ENCODE measurements around the gene ELL. TPM values are rescaled to one million over a fixed set of nuclear protein-coding genes. Genes with fewer than 3 reads are reported as not detected.

ELL gene
- total and polyA plus RNA-seq, 9 of the 15 experiments (the other 6 are each of a cell fraction or from before 2014, with no cell fraction given): 0.24 to 22.5 (median 4.1) TPM

DNA sequence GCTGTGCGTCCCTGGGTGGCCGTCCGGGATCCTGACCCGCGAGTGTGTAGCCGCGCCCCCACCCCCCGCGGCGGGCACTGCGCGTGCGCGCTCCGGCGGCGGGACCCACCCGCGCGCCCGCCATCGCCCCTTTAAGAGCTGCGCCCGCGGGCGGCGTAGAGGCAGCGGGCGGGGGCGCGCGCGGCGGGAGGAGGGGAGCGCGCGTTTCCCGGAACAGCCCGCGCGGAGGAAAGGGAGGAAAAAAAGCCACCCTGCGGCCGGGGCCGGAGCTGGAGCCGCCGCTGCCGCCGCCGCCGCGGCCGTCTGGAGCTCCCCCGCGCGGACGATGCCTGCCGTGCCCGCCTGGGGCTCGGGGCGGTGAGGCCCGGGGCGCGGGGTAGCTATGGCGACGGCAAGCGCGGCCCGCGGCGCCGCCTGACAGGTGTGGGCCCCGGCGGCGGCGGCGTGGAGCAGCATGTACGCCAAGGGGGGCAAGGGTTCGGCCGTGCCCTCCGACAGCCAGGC lies 102.6 kb downstream of the ELL start, which contains the start of gene SSBP4 (continued):
- TF ChIP-seq ELF1 (tag; IDR thresholded peaks at IDR 0.05): peak; percentile 89
- TF ChIP-seq ZNF586 (CRISPR knock-in tag; conservative IDR thresholded peaks at IDR 0.05): no peak
- no peak for TF ChIP-seq ZNF57 (CRISPR knock-in tag; IDR thresholded peaks at IDR 0.05)
- TF ChIP-seq SIX5 (IDR thresholded peaks at IDR 0.05; ENCODE audit: borderline replicate concordance in 1 of 2, insufficient read depth in 1 of 2, low read depth in 1 of 2, low read length in 2 of 2): no peak
- TF ChIP-seq HCFC1 (IDR thresholded peaks at IDR 0.05; ENCODE audit: low read depth, low read length): peak; percentile 56; the same call in 1 of the 2 replicates
- TF ChIP-seq, protein P1, sequence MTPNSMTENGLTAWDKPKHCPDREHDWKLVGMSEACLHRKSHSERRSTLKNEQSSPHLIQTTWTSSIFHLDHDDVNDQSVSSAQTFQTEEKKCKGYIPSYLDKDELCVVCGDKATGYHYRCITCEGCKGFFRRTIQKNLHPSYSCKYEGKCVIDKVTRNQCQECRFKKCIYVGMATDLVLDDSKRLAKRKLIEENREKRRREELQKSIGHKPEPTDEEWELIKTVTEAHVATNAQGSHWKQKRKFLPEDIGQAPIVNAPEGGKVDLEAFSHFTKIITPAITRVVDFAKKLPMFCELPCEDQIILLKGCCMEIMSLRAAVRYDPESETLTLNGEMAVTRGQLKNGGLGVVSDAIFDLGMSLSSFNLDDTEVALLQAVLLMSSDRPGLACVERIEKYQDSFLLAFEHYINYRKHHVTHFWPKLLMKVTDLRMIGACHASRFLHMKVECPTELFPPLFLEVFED (CRISPR knock-in tag; conservative IDR thresholded peaks at IDR 0.05): no peak
- no peak for TF ChIP-seq JUNB (CRISPR knock-in tag; conservative IDR thresholded peaks at IDR 0.05)
- TF ChIP-seq, protein P2, sequence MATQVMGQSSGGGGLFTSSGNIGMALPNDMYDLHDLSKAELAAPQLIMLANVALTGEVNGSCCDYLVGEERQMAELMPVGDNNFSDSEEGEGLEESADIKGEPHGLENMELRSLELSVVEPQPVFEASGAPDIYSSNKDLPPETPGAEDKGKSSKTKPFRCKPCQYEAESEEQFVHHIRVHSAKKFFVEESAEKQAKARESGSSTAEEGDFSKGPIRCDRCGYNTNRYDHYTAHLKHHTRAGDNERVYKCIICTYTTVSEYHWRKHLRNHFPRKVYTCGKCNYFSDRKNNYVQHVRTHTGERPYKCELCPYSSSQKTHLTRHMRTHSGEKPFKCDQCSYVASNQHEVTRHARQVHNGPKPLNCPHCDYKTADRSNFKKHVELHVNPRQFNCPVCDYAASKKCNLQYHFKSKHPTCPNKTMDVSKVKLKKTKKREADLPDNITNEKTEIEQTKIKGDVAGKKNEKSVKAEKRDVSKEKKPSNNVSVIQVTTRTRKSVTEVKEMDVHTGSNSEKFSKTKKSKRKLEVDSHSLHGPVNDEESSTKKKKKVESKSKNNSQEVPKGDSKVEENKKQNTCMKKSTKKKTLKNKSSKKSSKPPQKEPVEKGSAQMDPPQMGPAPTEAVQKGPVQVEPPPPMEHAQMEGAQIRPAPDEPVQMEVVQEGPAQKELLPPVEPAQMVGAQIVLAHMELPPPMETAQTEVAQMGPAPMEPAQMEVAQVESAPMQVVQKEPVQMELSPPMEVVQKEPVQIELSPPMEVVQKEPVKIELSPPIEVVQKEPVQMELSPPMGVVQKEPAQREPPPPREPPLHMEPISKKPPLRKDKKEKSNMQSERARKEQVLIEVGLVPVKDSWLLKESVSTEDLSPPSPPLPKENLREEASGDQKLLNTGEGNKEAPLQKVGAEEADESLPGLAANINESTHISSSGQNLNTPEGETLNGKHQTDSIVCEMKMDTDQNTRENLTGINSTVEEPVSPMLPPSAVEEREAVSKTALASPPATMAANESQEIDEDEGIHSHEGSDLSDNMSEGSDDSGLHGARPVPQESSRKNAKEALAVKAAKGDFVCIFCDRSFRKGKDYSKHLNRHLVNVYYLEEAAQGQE (IDR thresholded peaks at IDR 0.05; ENCODE audit: borderline replicate concordance): peak; percentile 49
- TF ChIP-seq, protein P2 (CRISPR knock-in tag; IDR thresholded peaks at IDR 0.05; ENCODE audit: low read depth): no peak
- TF ChIP-seq RFX1 (IDR thresholded peaks at IDR 0.05): no peak
- peak; percentile 98 for TF ChIP-seq CXXC5 (CRISPR knock-in tag; IDR thresholded peaks at IDR 0.05)
- TF ChIP-seq, protein P3, sequence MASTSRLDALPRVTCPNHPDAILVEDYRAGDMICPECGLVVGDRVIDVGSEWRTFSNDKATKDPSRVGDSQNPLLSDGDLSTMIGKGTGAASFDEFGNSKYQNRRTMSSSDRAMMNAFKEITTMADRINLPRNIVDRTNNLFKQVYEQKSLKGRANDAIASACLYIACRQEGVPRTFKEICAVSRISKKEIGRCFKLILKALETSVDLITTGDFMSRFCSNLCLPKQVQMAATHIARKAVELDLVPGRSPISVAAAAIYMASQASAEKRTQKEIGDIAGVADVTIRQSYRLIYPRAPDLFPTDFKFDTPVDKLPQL (IDR thresholded peaks at IDR 0.05; ENCODE audit: extremely low read depth, insufficient read length): no peak
- TF ChIP-seq ZNF431 (CRISPR knock-in tag; IDR thresholded peaks at IDR 0.05): peak; percentile 84
- TF ChIP-seq KDM4B (IDR thresholded peaks at IDR 0.05; ENCODE audit: borderline replicate concordance in 2 of 2, low read depth in 1 of 2): no peak
- no peak for TF ChIP-seq GABPB2 (CRISPR knock-in tag; conservative IDR thresholded peaks at IDR 0.05)
- TF ChIP-seq, protein P4, sequence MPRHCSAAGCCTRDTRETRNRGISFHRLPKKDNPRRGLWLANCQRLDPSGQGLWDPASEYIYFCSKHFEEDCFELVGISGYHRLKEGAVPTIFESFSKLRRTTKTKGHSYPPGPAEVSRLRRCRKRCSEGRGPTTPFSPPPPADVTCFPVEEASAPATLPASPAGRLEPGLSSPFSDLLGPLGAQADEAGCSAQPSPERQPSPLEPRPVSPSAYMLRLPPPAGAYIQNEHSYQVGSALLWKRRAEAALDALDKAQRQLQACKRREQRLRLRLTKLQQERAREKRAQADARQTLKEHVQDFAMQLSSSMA (CRISPR knock-in tag; IDR thresholded peaks at IDR 0.05): no peak
- TF ChIP-seq RFX5 (IDR thresholded peaks at IDR 0.05; ENCODE audit: low read depth, low read length): no peak
- TF ChIP-seq CBX8 (IDR thresholded peaks at IDR 0.05; ENCODE audit: borderline replicate concordance, extremely low read depth, low read depth, low read length, poor library complexity, severe bottlenecking): no peak
